Breast epithelium (tissue), 4 donors: ENCODE measurements around the gene KIF1C. TPM values are rescaled to one million over a fixed set of nuclear protein-coding genes. Genes with fewer than 3 reads are reported as not detected.

Experiments used
- DNase-seq, 2 donors: peaks; one replicate each; pipeline ENCODE4 v3.0.0-alpha.2; 2019; ENCODE audit warnings: low spot score in 2 of 2
- H3K27ac ChIP-seq, 2 donors: fragments of 200-600 bp; sonication (generic) in 1 of 2; one replicate each; pipeline ENCODE4 v1.5.1; 2016 to 2019; ENCODE audit warnings: mild to moderate bottlenecking in 1 of 2
- H3K27me3 ChIP-seq, 2 donors: fragments of 200-600 bp; sonication (generic) in 1 of 2; one replicate each; pipeline versions ENCODE4 v1.5.1 to v1.6.0; 2017 to 2019; ENCODE audit warnings: control low read depth in 1 of 2, mild to moderate bottlenecking in 1 of 2
- H3K36me3 ChIP-seq: fragments of 200-600 bp; one replicate; pipeline ENCODE4 v1.5.1; 2019
- H3K4me1 ChIP-seq, 2 donors: fragments of 200-600 bp; sonication (generic); one replicate each; pipeline ENCODE4 v1.5.1; 2016 to 2019; ENCODE audit warnings: control low read depth in 1 of 2
- H3K4me3 ChIP-seq, 3 donors: fragments of 200-600 bp; sonication (generic); 1 replicate in 2 of 3; 2 replicates in 1 of 3; pipeline ENCODE4 v1.5.1; 2016 to 2019; ENCODE audit warnings: mild to moderate bottlenecking in 3 of 3, moderate library complexity in 2 of 3
- H3K9me3 ChIP-seq, 2 donors: fragments of 200-600 bp; sonication (generic) in 1 of 2; one replicate each; pipeline ENCODE4 v1.5.1; 2016 to 2019; ENCODE audit warnings: control low read depth in 1 of 2
- CTCF ChIP-seq, 3 donors: fragments of 450-650 bp; IDR thresholded peaks; one replicate each; pipeline ENCODE4 v1.5.1; 2016 to 2017; ENCODE audit warnings: antibody characterized with exemption in 3 of 3, mild to moderate bottlenecking in 3 of 3, moderate library complexity in 3 of 3
- POLR2A ChIP-seq: fragments of 450-650 bp; IDR thresholded peaks from one replicate; pipeline ENCODE4 v1.6.1; 2016; ENCODE audit warnings: antibody characterized with exemption, mild to moderate bottlenecking, moderate library complexity
- POLR2AphosphoS5 ChIP-seq, 3 donors: sonication (generic); formaldehyde crosslinking; IDR thresholded peaks; one replicate each; pipeline ENCODE4 v1.6.1; 2017; ENCODE audit warnings: antibody characterized with exemption in 3 of 3
- intact Hi-C: fragments of 100-400 bp; cut with DNase I; formaldehyde crosslinking; loops from one replicate; pipeline ENCODE4 v1.15.1; 2023; ENCODE audit warnings: low total_unique reads
- total RNA-seq, 3 donors: library from RNA; depleted of rRNA; stranded (reverse); fragments of >200 nt; gene quantifications; one replicate each; pipeline ENCODE4 v1.1.0, GENCODE V29; 2016

Gene KIF1C
- total RNA-seq, 3 donors from 2014 or later, result 37.5 to 88.5 (median 50.5) TPM

GRCh38 chr17:5002121-5002788, 4.5 kb downstream of the KIF1C start:
- no peaks in the 10 kb centered on the region for H3K27me3 ChIP-seq

GRCh38 chr17:5003214-5003867, 5.6 kb downstream of the KIF1C start:
- TF ChIP-seq CTCF (IDR thresholded peaks at IDR 0.05), result no peak
- no peak for TF ChIP-seq POLR2AphosphoS5 (IDR thresholded peaks at IDR 0.05)
- no peak for TF ChIP-seq POLR2A
- intact Hi-C loops, result no loop called here

More at GRCh38 chr17:5002121-5002788, 4.5 kb downstream of the KIF1C start:
- H3K9me3 ChIP-seq, result no peaks in the 10 kb centered on the region
- H3K4me1 ChIP-seq, result peaks cover 9 to 12% of the 10 kb centered on the region in 2 donors
- intact Hi-C loops, result no loop called here
- no peak overlapping the region for H3K27ac ChIP-seq
- no peak for DNase-seq
- TF ChIP-seq CTCF (IDR thresholded peaks at IDR 0.05) (no peak), POLR2AphosphoS5 (IDR thresholded peaks at IDR 0.05) (no peak), POLR2A (no peak)
- H3K36me3 ChIP-seq, result peaks cover 12% of the 10 kb centered on the region
- H3K4me3 ChIP-seq, result no peak overlapping the region

GRCh38 chr17:5011928-5012327, 14.2 kb downstream of the KIF1C start:
- TF ChIP-seq POLR2AphosphoS5 (IDR thresholded peaks at IDR 0.05) (no peak), CTCF (IDR thresholded peaks at IDR 0.05) (no peak)
- no peaks in the 10 kb centered on the region for H3K9me3 ChIP-seq
- no peak overlapping the region for H3K4me3 ChIP-seq
- no peak overlapping the region for H3K27ac ChIP-seq
- no peaks in the 10 kb centered on the region for H3K4me1 ChIP-seq
- intact Hi-C loops, result no loop called here
- DNase-seq, result no peak
- no peaks in the 10 kb centered on the region for H3K27me3 ChIP-seq
- H3K36me3 ChIP-seq, result peaks cover 12% of the 10 kb centered on the region

More at GRCh38 chr17:5003214-5003867, 5.6 kb downstream of the KIF1C start:
- Histone ChIP-seq H3K27me3 (no peaks in the 10 kb centered on the region), H3K36me3 (peaks cover 21% of the 10 kb centered on the region), H3K4me1 (peaks cover 9 to 12% of the 10 kb centered on the region in 2 donors), H3K27ac (no peak overlapping the region), H3K4me3 (no peak overlapping the region), H3K9me3 (no peaks in the 10 kb centered on the region)
- no peak for DNase-seq

DNA sequence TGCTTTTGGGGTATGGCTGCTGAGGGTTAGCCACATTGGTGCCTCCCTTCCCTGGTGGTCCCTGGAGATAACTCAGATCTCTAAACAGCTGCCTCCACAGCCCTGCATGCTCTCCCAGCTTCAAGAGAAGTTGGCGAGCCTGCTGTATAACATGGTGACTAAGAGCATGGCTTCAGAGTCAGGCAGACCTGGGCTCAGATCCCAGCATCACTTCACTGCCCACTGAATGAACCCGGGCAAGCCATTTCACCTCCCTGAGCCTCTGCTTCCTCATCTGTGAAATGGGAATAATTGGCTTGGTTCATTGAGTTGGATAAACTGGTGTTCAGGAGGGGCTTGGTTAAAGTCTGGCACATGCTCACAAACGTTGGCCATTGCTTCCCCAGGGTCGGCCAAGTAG, 16.6 kb downstream of the KIF1C start:
- no peak overlapping the region for H3K27ac ChIP-seq
- H3K4me1 ChIP-seq, result no peaks in the 10 kb centered on the region
- TF ChIP-seq POLR2A (no peak), CTCF (IDR thresholded peaks at IDR 0.05) (no peak), POLR2AphosphoS5 (IDR thresholded peaks at IDR 0.05) (no peak)
- intact Hi-C loops, result no loop called here
- DNase-seq, result no peak
- H3K27me3 ChIP-seq, result no peaks in the 10 kb centered on the region
- peaks cover 4% of the 10 kb centered on the region for H3K36me3 ChIP-seq
- no peaks in the 10 kb centered on the region for H3K9me3 ChIP-seq
- no peak overlapping the region for H3K4me3 ChIP-seq

DNA sequence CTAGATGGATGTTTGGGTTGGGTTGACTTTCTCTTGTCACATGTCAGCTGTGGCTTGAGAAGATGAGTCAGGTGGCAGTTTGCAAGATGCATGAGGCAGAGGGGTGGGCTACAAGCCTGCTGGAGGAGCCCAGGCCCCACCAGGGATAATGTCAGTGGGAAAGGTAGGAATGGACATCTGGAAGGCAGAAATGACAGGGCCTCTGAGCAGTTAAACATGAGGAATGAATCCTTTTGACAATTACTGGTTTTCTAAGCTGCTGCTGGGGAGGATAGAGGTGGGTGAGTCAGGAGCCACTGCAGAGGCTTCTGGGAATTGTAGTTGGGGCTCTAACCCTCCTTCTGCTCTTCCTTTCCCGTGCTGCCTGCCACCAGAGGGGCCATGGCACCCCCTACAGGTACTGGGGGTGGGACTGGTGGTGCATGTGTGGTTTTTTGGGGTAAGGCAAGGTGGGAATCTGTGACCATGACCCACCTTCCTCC, 21.8 kb downstream of the KIF1C start:
- no peak for DNase-seq
- TF ChIP-seq POLR2AphosphoS5 (IDR thresholded peaks at IDR 0.05) (no peak), POLR2A (no peak), CTCF (IDR thresholded peaks at IDR 0.05) (no peak)
- intact Hi-C loops, result no loop called here
- Histone ChIP-seq H3K4me1 (no peaks in the 10 kb centered on the region), H3K9me3 (no peaks in the 10 kb centered on the region), H3K27ac (no peak overlapping the region), H3K4me3 (no peak overlapping the region), H3K36me3 (peaks cover 16% of the 10 kb centered on the region), H3K27me3 (no peaks in the 10 kb centered on the region)
